IMR-90 (cell line): ENCODE data around the gene RIPPLY3. TPM values are rescaled to one million over a fixed set of nuclear protein-coding genes. Genes with fewer than 3 reads are reported as not detected.

Source experiments
- ATAC-seq: fragments of 200-7000 bp; cut with Tn5 transposase; 2 replicates; pipeline ENCODE4 v1.9.1; 2020; ENCODE audit warnings: low read depth, mild to moderate bottlenecking, moderate library complexity
- BruUV-seq: library from RNA; stranded (reverse); fragments of 400-500 nt; replicated peaks from 2 replicates; lab custom pipeline; 2021; lab: Mats Ljungman, UMichigan
- CTCF ChIA-PET: fragments of 300-600 bp; formaldehyde crosslinking; extraction: SDS; loops from one replicate; lab custom pipeline; 2021; ENCODE audit warnings: antibody characterized with exemption; lab: Yijun Ruan, JAX
- POLR2A ChIA-PET: fragments of 300-600 bp; sonication (Branson Sonifier 250); formaldehyde crosslinking; loops from one replicate; lab custom pipeline; 2022; ENCODE audit warnings: antibody characterized with exemption; ENCODE audit not compliant: unreplicated experiment; lab: Charles Lee
- DNase-seq: peaks from one replicate; pipeline ENCODE4 v3.0.0; 2013
- H2AFZ ChIP-seq: replicated peaks from 2 replicates; pipeline ENCODE3; 2013; ENCODE audit warnings: low read length, mild to moderate bottlenecking; ENCODE audit not compliant: poor library complexity
- H2AK5ac ChIP-seq: 2 replicates; pipeline ENCODE4 v1.6.1; 2013; ENCODE audit warnings: low read depth, low read length, inconsistent platforms
- H2AK9ac ChIP-seq: replicated peaks from 2 replicates; pipeline ENCODE3; 2013; ENCODE audit warnings: mild to moderate bottlenecking, low read depth, low read length, moderate library complexity; ENCODE audit not compliant: poor library complexity
- H2BK120ac ChIP-seq: 2 replicates; pipeline ENCODE4 v1.6.1; 2013; ENCODE audit warnings: low read depth, low read length, inconsistent platforms
- H2BK15ac ChIP-seq: 3 replicates; pipeline ENCODE4 v1.6.1; 2013; ENCODE audit warnings: low read depth, low read length, inconsistent platforms
- H2BK20ac ChIP-seq: 2 replicates; pipeline ENCODE4 v1.6.1; 2013; ENCODE audit warnings: low read depth, mild to moderate bottlenecking, inconsistent platforms, low read length, moderate library complexity
- H2BK5ac ChIP-seq: 2 replicates; pipeline ENCODE4 v1.6.1; 2013; ENCODE audit warnings: mild to moderate bottlenecking, low read depth, low read length, inconsistent platforms; ENCODE audit not compliant: poor library complexity, severe bottlenecking
- H3K14ac ChIP-seq: replicated peaks from 2 replicates; pipeline ENCODE4 v1.6.1; 2013; ENCODE audit warnings: low read depth, low read length, inconsistent platforms
- H3K18ac ChIP-seq: 2 replicates; pipeline ENCODE4 v1.6.1; 2013; ENCODE audit warnings: low read depth, low read length, control low read depth
- H3K23ac ChIP-seq: 2 replicates; pipeline ENCODE4 v1.6.1; 2013; ENCODE audit warnings: low read depth, low read length, inconsistent platforms
- H3K27ac ChIP-seq: 2 replicates; pipeline ENCODE4 v1.5.1; 2013; ENCODE audit warnings: mild to moderate bottlenecking, control low read depth, low read length; ENCODE audit not compliant: insufficient read depth
- H3K27me3 ChIP-seq: 2 replicates; pipeline ENCODE4 v1.6.1; 2013; ENCODE audit warnings: low read length; ENCODE audit not compliant: control insufficient read depth, insufficient read depth
- H3K36me3 ChIP-seq: 2 replicates; pipeline ENCODE4 v1.6.1; 2013; ENCODE audit warnings: low read length, mixed read lengths; ENCODE audit not compliant: control insufficient read depth, insufficient read depth
- H3K4ac ChIP-seq: 2 replicates; pipeline ENCODE4 v1.6.1; 2013; ENCODE audit warnings: low read depth, low read length, inconsistent platforms
- H3K4me1 ChIP-seq: 2 replicates; pipeline ENCODE4 v1.6.1; 2013; ENCODE audit warnings: low read length, mixed read lengths; ENCODE audit not compliant: control insufficient read depth, insufficient read depth
- H3K4me2 ChIP-seq: 2 replicates; pipeline ENCODE4 v1.6.1; 2013; ENCODE audit warnings: low read depth, mild to moderate bottlenecking, control low read depth, low read length, moderate library complexity
- H3K4me3 ChIP-seq: 2 replicates; pipeline ENCODE4 v1.5.1; 2013; ENCODE audit warnings: low read depth, mild to moderate bottlenecking, control low read depth, low read length, moderate library complexity; ENCODE audit not compliant: insufficient read depth
- H3K56ac ChIP-seq: 2 replicates; pipeline ENCODE4 v1.6.1; 2013; ENCODE audit warnings: low read length, inconsistent platforms; ENCODE audit not compliant: insufficient read depth; ENCODE audit errors: extremely low read depth
- H3K79me1 ChIP-seq, 2 experiments: 2 replicates each; pipeline ENCODE4 v1.6.1; 2013; ENCODE audit warnings: low read length in 2 of 2, inconsistent platforms in 1 of 2, low read depth in 1 of 2
- H3K9ac ChIP-seq: 2 replicates; pipeline ENCODE4 v1.6.1; 2013; ENCODE audit warnings: low read depth, low read length, control low read depth
- H3K9me1 ChIP-seq: 2 replicates; pipeline ENCODE4 v1.6.1; 2013; ENCODE audit warnings: low read length, inconsistent platforms; ENCODE audit not compliant: insufficient read depth
- H3K9me3 ChIP-seq: 2 replicates; pipeline ENCODE4 v1.6.1; 2013; ENCODE audit warnings: low read length; ENCODE audit not compliant: control insufficient read depth, insufficient read depth
- H4K20me1 ChIP-seq: 2 replicates; pipeline ENCODE4 v1.6.1; 2013; ENCODE audit warnings: low read length, inconsistent platforms; ENCODE audit not compliant: insufficient read depth
- H4K5ac ChIP-seq: 2 replicates; pipeline ENCODE4 v1.6.1; 2013; ENCODE audit warnings: mild to moderate bottlenecking, low read depth, low read length, control low read depth
- H4K8ac ChIP-seq, 2 experiments: 2 replicates each; pipeline ENCODE4 v1.6.1; 2013; ENCODE audit warnings: low read depth in 2 of 2, low read length in 2 of 2, control low read depth in 1 of 2, inconsistent platforms in 1 of 2
- H4K91ac ChIP-seq: 2 replicates; pipeline ENCODE4 v1.6.1; 2013; ENCODE audit warnings: low read depth, low read length, inconsistent platforms; ENCODE audit not compliant: insufficient read depth
- BHLHE40 ChIP-seq: fragments of 150-350 bp; IDR thresholded peaks from 2 replicates; pipeline ENCODE4 v1.6.1; 2016; ENCODE audit warnings: mild to moderate bottlenecking, low read depth, low read length
- CEBPB ChIP-seq: IDR thresholded peaks from 2 replicates; pipeline ENCODE4 v1.6.1; 2012; ENCODE audit warnings: low read depth, low read length, improper control_type of control experiment
- CHD1 ChIP-seq: IDR thresholded peaks from 2 replicates; pipeline ENCODE4 v1.6.1; 2012; ENCODE audit warnings: low read depth, low read length, improper control_type of control experiment
- FOS ChIP-seq: fragments of 150-350 bp; IDR thresholded peaks from 2 replicates; pipeline ENCODE4 v1.6.1; 2016; ENCODE audit warnings: low read depth, low read length
- MAFK ChIP-seq: IDR thresholded peaks from 2 replicates; pipeline ENCODE4 v1.6.1; 2012; ENCODE audit warnings: low read depth, low read length, improper control_type of control experiment
- MAZ ChIP-seq: IDR thresholded peaks from 2 replicates; pipeline ENCODE4 v1.6.1; 2012; ENCODE audit warnings: low read depth, mild to moderate bottlenecking, low read length, improper control_type of control experiment, moderate library complexity, borderline replicate concordance
- MXI1 ChIP-seq: IDR thresholded peaks from 2 replicates; pipeline ENCODE4 v1.6.1; 2012; ENCODE audit warnings: low read depth, mild to moderate bottlenecking, low read length, moderate library complexity, borderline replicate concordance
- NFE2L2 ChIP-seq: fragments of 150-350 bp; IDR thresholded peaks from 2 replicates; pipeline ENCODE4 v1.6.1; 2016; ENCODE audit warnings: low read depth, mild to moderate bottlenecking, low read length
- POLR2A ChIP-seq: IDR thresholded peaks from 2 replicates; pipeline ENCODE4 v1.6.1; 2012; ENCODE audit warnings: mild to moderate bottlenecking, low read depth, low read length
- RAD21 ChIP-seq: IDR thresholded peaks from 2 replicates; pipeline ENCODE4 v1.6.1; 2012; ENCODE audit warnings: low read length, improper control_type of control experiment
- RCOR1 ChIP-seq: IDR thresholded peaks from 2 replicates; pipeline ENCODE4 v1.6.1; 2012; ENCODE audit warnings: mild to moderate bottlenecking, low read length, improper control_type of control experiment; ENCODE audit not compliant: insufficient replicate concordance
- RFX5 ChIP-seq: IDR thresholded peaks from 2 replicates; pipeline ENCODE4 v1.8.0; 2012; ENCODE audit warnings: low read depth, mild to moderate bottlenecking, low read length, moderate library complexity
- SMC3 ChIP-seq: fragments of 150-350 bp; IDR thresholded peaks from 2 replicates; pipeline ENCODE4 v1.6.1; 2016; ENCODE audit warnings: low read depth, mild to moderate bottlenecking, antibody characterized with exemption, low read length, moderate library complexity
- USF2 ChIP-seq: fragments of 150-350 bp; IDR thresholded peaks from 2 replicates; pipeline ENCODE4 v1.6.1; 2017; ENCODE audit warnings: mild to moderate bottlenecking, antibody characterized with exemption, low read length, low read depth
- dilution Hi-C: fragments of 300-500 bp; cut with HindIII; formaldehyde crosslinking; loops from one replicate; pipeline ENCODE4 v1.14.3; 2018; ENCODE audit warnings: low sequenced_read_pairs; ENCODE audit not compliant: unreplicated experiment
- in situ Hi-C: fragments of 300-500 bp; cut with MboI; formaldehyde crosslinking; loops from 3 replicates; pipeline ENCODE4 v1.14.3; 2019; ENCODE audit warnings: low sequenced_read_pairs, inconsistent platforms, mixed read lengths
- intact Hi-C: fragments of 100-400 bp; cut with micrococcal nuclease; formaldehyde crosslinking; loops from 2 replicates; pipeline ENCODE4 v1.10.0; 2022
- polyA plus RNA-seq, 3 experiments: library from polyadenylated mRNA; depleted of rRNA; stranded (reverse); fragments of >200 nt; gene quantifications; 2 replicates each; pipeline ENCODE4 v1.2.3, GENCODE V29; 2012; ENCODE audit warnings: low replicate concordance in 1 of 3
- total RNA-seq: library from RNA; depleted of rRNA; stranded (reverse); fragments of >200 nt; gene quantifications from 2 replicates; pipeline ENCODE4 v1.2.3, GENCODE V29; 2012
- TF ChIP-seq, protein P1 (sequence below): conservative IDR thresholded peaks from 2 replicates; pipeline ENCODE4 v1.5.1; 2012; ENCODE audit warnings: mild to moderate bottlenecking, low read depth, low read length, improper control_type of control experiment
- TF ChIP-seq, protein P2 (sequence below): fragments of 150-350 bp; IDR thresholded peaks from 2 replicates; pipeline ENCODE4 v1.6.1; 2016; ENCODE audit warnings: low read depth, mild to moderate bottlenecking, low read length, moderate library complexity, borderline replicate concordance

RIPPLY3 gene
- total and polyA plus RNA-seq, 2 of the 4 experiments (the other 2 are of a cell fraction): 0.10 TPM; not detected in 1

DNA sequence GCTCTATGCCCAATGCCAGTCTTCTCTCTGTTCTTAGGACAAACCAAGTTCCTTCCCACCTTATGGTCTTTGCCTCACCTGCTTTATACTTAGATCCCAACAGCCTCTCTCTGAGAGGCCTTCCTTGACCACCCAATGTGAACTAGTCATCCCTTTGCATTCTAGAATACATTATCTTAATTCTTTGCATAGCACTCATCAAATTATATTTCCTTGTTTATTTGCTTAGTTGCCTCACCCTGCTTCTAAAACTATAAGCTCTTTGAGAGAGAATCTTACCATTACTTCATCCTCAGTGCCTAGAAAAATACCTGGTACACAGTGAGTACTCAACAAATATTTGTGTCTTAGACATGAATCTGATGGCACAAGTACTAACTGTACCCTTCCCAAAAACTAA, 58.3 kb downstream of the RIPPLY3 start:
- dilution Hi-C loops: no loop called here
- intact Hi-C loops: no loop called here
- peak overlapping the region; percentile 86; the same call in 2 of the 3 replicates for H2BK15ac ChIP-seq
- H3K79me1 ChIP-seq: peaks cover under 1 to 4% of the 10 kb centered on the region in 2 experiments; a peak in 2 of 4 replicates
- H3K9me1 ChIP-seq: peaks cover 18% of the 10 kb centered on the region
- H2AK5ac ChIP-seq: peak overlapping the region; percentile 11; the same call in 1 of the 2 replicates
- peak overlapping the region; percentile 93 for H2BK120ac ChIP-seq
- peak overlapping the region; percentile 79 for H3K14ac ChIP-seq
- H3K18ac ChIP-seq: peak overlapping the region; percentile 28; the same call in 1 of the 2 replicates
- peak overlapping the region; percentile 53 for H2AK9ac ChIP-seq
- peak overlapping the region; percentile 90 for H2BK20ac ChIP-seq
- ChIA-PET CTCF (no interaction called here), POLR2A (no interaction called here)
- TF ChIP-seq CEBPB (peak; percentile 75), MAZ (no peak), FOS (0 out of 2 replicates have a peak, but pooled peaks have one; percentile 16), RCOR1 (no peak), USF2 (no peak), MAFK (no peak), POLR2A (no peak), SMC3 (no peak), RFX5 (no peak), CHD1 (no peak), MXI1 (no peak), NFE2L2 (no peak), BHLHE40 (no peak), RAD21 (no peak)
- TF ChIP-seq, protein P1, sequence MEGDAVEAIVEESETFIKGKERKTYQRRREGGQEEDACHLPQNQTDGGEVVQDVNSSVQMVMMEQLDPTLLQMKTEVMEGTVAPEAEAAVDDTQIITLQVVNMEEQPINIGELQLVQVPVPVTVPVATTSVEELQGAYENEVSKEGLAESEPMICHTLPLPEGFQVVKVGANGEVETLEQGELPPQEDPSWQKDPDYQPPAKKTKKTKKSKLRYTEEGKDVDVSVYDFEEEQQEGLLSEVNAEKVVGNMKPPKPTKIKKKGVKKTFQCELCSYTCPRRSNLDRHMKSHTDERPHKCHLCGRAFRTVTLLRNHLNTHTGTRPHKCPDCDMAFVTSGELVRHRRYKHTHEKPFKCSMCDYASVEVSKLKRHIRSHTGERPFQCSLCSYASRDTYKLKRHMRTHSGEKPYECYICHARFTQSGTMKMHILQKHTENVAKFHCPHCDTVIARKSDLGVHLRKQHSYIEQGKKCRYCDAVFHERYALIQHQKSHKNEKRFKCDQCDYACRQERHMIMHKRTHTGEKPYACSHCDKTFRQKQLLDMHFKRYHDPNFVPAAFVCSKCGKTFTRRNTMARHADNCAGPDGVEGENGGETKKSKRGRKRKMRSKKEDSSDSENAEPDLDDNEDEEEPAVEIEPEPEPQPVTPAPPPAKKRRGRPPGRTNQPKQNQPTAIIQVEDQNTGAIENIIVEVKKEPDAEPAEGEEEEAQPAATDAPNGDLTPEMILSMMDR: no peak
- TF ChIP-seq, protein P2, sequence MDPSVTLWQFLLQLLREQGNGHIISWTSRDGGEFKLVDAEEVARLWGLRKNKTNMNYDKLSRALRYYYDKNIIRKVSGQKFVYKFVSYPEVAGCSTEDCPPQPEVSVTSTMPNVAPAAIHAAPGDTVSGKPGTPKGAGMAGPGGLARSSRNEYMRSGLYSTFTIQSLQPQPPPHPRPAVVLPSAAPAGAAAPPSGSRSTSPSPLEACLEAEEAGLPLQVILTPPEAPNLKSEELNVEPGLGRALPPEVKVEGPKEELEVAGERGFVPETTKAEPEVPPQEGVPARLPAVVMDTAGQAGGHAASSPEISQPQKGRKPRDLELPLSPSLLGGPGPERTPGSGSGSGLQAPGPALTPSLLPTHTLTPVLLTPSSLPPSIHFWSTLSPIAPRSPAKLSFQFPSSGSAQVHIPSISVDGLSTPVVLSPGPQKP: no peak
- H4K8ac ChIP-seq: peak overlapping the region in 1 of 2 experiments; percentile 81; a peak in 2 of 4 replicates
- H4K5ac ChIP-seq: peak overlapping the region; percentile 13; the same call in 1 of the 2 replicates
- no TSS peak for BruUV-seq
- no peak overlapping the region for H3K27ac ChIP-seq
- peak overlapping the region; percentile 25; the same call in 1 of the 2 replicates for H3K4me2 ChIP-seq
- peaks cover 4% of the 10 kb centered on the region; the same call in 1 of the 2 replicates for H4K20me1 ChIP-seq
- no peak overlapping the region for H3K4me3 ChIP-seq
- ATAC-seq (peak; percentile 36), DNase-seq (peak; percentile 66)
- no peaks in the 10 kb centered on the region for H3K27me3 ChIP-seq
- no peak overlapping the region for H3K56ac ChIP-seq
- no peaks in the 10 kb centered on the region for H3K9me3 ChIP-seq
- in situ Hi-C loops: no loop called here
- H4K91ac ChIP-seq: peak overlapping the region; percentile 64
- H2AFZ ChIP-seq: peak overlapping the region; percentile 9
- peak overlapping the region; percentile 61 for H3K4ac ChIP-seq
- H3K36me3 ChIP-seq: peaks cover 1% of the 10 kb centered on the region; the same call in 1 of the 2 replicates
- H3K23ac ChIP-seq: peak overlapping the region; percentile 11; the same call in 1 of the 2 replicates
- H3K4me1 ChIP-seq: peaks cover 16% of the 10 kb centered on the region
- H3K9ac ChIP-seq: no peak overlapping the region
- peak overlapping the region; percentile 83 for H2BK5ac ChIP-seq
